A673 (cell line): ENCODE results near the gene FOXP2. TPM values are rescaled to one million over a fixed set of nuclear protein-coding genes. Genes with fewer than 3 reads are reported as not detected.

ENCODE experiments used
- BruUV-seq: library from RNA; stranded (reverse); fragments of 400-500 nt; replicated peaks from 2 replicates; lab custom pipeline; 2021; lab: Mats Ljungman, UMichigan
- CTCF ChIA-PET: fragments of 300-600 bp; sonication (Branson Sonifier 250); formaldehyde crosslinking; loops from one replicate; lab custom pipeline; 2022; ENCODE audit warnings: antibody characterized with exemption; lab: Charles Lee
- POLR2A ChIA-PET: fragments of 300-600 bp; sonication (Branson Sonifier 250); formaldehyde crosslinking; loops from one replicate; lab custom pipeline; 2022; ENCODE audit warnings: antibody characterized with exemption; ENCODE audit not compliant: low non-redundant PET; lab: Charles Lee
- DNase-seq: peaks from one replicate; pipeline ENCODE4 v3.0.0-alpha.2; 2015; ENCODE audit warnings: low spot score
- H3K27ac ChIP-seq: fragments of 200-600 bp; sonication (generic); 2 replicates; pipeline ENCODE4 v1.5.1; 2016; ENCODE audit warnings: mixed run types, low read depth, mild to moderate bottlenecking, mixed read lengths, antibody characterized with exemption, low read length; ENCODE audit not compliant: poor library complexity, severe bottlenecking
- H3K27me3 ChIP-seq: fragments of 200-600 bp; sonication (generic); replicated peaks from 2 replicates; pipeline ENCODE4 v1.6.1; 2017; ENCODE audit warnings: mixed run types, low read depth, mild to moderate bottlenecking, mixed read lengths, antibody characterized with exemption, low read length; ENCODE audit not compliant: insufficient read depth, poor library complexity
- H3K36me3 ChIP-seq: fragments of 200-600 bp; sonication (generic); 2 replicates; pipeline ENCODE4 v1.6.1; 2016; ENCODE audit warnings: mixed run types, mild to moderate bottlenecking, mixed read lengths, antibody characterized with exemption, low read length; ENCODE audit not compliant: insufficient read depth, poor library complexity, severe bottlenecking
- H3K4me1 ChIP-seq: fragments of 200-600 bp; sonication (generic); 2 replicates; pipeline ENCODE4 v1.6.1; 2017; ENCODE audit warnings: mixed run types, mild to moderate bottlenecking, mixed read lengths, antibody characterized with exemption, low read length; ENCODE audit not compliant: insufficient read depth, poor library complexity, severe bottlenecking
- H3K4me3 ChIP-seq: fragments of 200-600 bp; sonication (generic); 2 replicates; pipeline ENCODE4 v1.5.1; 2016; ENCODE audit warnings: low read depth, mixed run types, mild to moderate bottlenecking, mixed read lengths, low read length; ENCODE audit not compliant: poor library complexity, severe bottlenecking
- H3K9me3 ChIP-seq: fragments of 200-600 bp; sonication (generic); 2 replicates; pipeline ENCODE4 v1.6.1; 2016; ENCODE audit warnings: mixed run types, low read depth, mild to moderate bottlenecking, mixed read lengths, antibody characterized with exemption, low read length; ENCODE audit not compliant: poor library complexity, severe bottlenecking
- EZH2 ChIP-seq: fragments of 200-600 bp; sonication (generic); IDR thresholded peaks from 2 replicates; pipeline ENCODE4 v1.6.1; 2017; ENCODE audit warnings: borderline replicate concordance, low read depth, mild to moderate bottlenecking, mixed read lengths, antibody characterized with exemption, low read length; ENCODE audit not compliant: poor library complexity, severe bottlenecking
- intact Hi-C: fragments of 100-400 bp; cut with micrococcal nuclease; formaldehyde crosslinking; loops from one replicate; pipeline ENCODE4 v1.10.0; 2022; ENCODE audit not compliant: unreplicated experiment
- total RNA-seq: library from RNA; stranded (reverse); gene quantifications from 2 replicates; pipeline ENCODE4 v1.2.3, GENCODE V29; 2021
- TF ChIP-seq, protein P1 (sequence below): fragments of 300-800, 200-600 bp; sonication (generic); conservative IDR thresholded peaks from 2 replicates; pipeline ENCODE4 v1.5.1; 2017; ENCODE audit warnings: low read depth, mild to moderate bottlenecking, antibody characterized with exemption, low read length, moderate library complexity, mixed read lengths

Gene FOXP2
- total RNA-seq, 1 experiment from 2014 or later = not detected

DNA sequence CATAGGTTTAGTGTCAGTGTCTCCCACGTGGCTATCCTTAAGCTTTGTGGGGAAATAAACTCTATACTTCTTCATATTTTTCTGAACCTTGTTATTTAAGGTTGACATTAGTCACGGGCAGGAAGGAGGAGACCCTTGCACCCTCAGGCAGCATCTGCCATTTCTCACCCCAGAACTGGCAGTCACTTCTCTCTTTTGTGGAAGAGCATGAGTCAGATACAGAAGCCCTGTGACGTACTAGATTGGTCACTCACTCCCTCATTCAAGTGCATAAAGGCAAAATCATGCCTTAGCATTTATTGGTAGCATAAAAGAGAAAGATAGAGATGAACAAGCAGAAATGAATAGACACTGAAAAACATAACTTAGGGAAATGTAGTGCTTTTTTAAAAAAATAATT, 301.3 kb downstream of the FOXP2 start:
- POLR2A ChIA-PET = no interaction called here

DNA sequence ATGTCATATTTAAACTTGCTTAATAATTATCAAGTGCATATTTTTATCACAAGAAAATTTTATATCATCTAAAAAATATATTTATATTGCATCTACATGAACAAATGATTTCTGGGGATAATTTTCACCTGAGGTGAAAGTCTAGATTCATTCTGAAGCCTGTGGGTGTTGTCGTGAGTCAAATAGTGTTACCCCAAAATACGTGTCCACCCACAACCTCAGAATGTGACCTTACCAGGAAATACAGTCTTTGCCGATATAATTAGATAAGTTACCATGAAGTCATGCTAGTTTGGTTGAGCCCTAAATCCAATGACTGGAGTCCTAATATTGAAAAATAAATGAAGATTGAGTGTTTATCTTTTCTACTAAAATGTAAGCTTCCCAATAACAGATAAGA, 304.2 kb downstream of the FOXP2 start:
- H3K27ac ChIP-seq = no peak overlapping the region
- no TSS peak for BruUV-seq

More for the DNA sequence above, 301.3 kb downstream of the FOXP2 start:
- no TSS peak for BruUV-seq
- CTCF ChIA-PET = no interaction called here
- H3K36me3 ChIP-seq = no peaks in the 10 kb centered on the region
- H3K27ac ChIP-seq = no peak overlapping the region
- H3K27me3 ChIP-seq = no peaks in the 10 kb centered on the region
- no peak for TF ChIP-seq EZH2
- TF ChIP-seq, protein P1, sequence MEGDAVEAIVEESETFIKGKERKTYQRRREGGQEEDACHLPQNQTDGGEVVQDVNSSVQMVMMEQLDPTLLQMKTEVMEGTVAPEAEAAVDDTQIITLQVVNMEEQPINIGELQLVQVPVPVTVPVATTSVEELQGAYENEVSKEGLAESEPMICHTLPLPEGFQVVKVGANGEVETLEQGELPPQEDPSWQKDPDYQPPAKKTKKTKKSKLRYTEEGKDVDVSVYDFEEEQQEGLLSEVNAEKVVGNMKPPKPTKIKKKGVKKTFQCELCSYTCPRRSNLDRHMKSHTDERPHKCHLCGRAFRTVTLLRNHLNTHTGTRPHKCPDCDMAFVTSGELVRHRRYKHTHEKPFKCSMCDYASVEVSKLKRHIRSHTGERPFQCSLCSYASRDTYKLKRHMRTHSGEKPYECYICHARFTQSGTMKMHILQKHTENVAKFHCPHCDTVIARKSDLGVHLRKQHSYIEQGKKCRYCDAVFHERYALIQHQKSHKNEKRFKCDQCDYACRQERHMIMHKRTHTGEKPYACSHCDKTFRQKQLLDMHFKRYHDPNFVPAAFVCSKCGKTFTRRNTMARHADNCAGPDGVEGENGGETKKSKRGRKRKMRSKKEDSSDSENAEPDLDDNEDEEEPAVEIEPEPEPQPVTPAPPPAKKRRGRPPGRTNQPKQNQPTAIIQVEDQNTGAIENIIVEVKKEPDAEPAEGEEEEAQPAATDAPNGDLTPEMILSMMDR = no peak
- no peak for DNase-seq
- no peaks in the 10 kb centered on the region for H3K9me3 ChIP-seq
- intact Hi-C loops = no loop called here
- no peaks in the 10 kb centered on the region for H3K4me1 ChIP-seq
- no peak overlapping the region for H3K4me3 ChIP-seq

DNA sequence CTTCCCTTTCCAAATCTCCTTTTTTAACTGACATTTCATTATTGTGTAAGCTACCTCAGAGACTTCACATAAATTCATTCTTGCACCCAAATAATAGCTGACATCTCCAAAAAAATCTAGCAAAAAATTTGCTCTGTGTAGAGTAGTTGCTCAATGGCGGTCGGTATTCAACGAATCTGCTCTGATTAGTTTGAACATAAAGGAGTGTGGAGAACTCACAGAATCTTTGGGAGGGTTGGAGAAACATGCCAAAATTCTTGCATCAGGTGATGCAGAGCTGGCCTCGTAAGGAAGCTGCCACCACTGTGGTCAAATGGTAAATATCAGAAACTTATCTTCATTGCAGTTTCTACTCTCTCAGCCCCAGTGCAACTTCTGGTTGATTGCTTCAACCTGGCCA, 306.1 kb downstream of the FOXP2 start:
- ChIA-PET POLR2A (no interaction called here), CTCF (no interaction called here)
- no peak overlapping the region for H3K27ac ChIP-seq
- intact Hi-C loops = no loop called here
- TF ChIP-seq EZH2 = no peak
- TF ChIP-seq, protein P1 = no peak
- no peak overlapping the region for H3K4me3 ChIP-seq
- no peaks in the 10 kb centered on the region for H3K4me1 ChIP-seq
- no peak for DNase-seq
- H3K27me3 ChIP-seq = no peaks in the 10 kb centered on the region
- BruUV-seq = no TSS peak
- H3K9me3 ChIP-seq = no peaks in the 10 kb centered on the region
- no peaks in the 10 kb centered on the region for H3K36me3 ChIP-seq

More for the DNA sequence above, 304.2 kb downstream of the FOXP2 start:
- DNase-seq = no peak
- H3K4me1 ChIP-seq = no peaks in the 10 kb centered on the region
- H3K9me3 ChIP-seq = no peaks in the 10 kb centered on the region
- H3K4me3 ChIP-seq = no peak overlapping the region
- no peaks in the 10 kb centered on the region for H3K27me3 ChIP-seq
- ChIA-PET CTCF (no interaction called here), POLR2A (no interaction called here)
- H3K36me3 ChIP-seq = no peaks in the 10 kb centered on the region
- intact Hi-C loops = no loop called here
- TF ChIP-seq EZH2 = no peak
- TF ChIP-seq, protein P1 = no peak
